Embryonic facial prominence (tissue), 1 donor: ENCODE data around the gene CD200R1.

ENCODE experiments used
- DNase-seq: peaks from one replicate; pipeline ENCODE4 v3.0.0-alpha.2; 2016; ENCODE audit errors: extremely low spot score

CD200R1 gene

GRCh38 chr3:112888381-112889085 is 86.4 kb downstream of the CD200R1 start:
- DNase-seq = no peak

GRCh38 chr3:112884678-112885290 is 90.1 kb downstream of the CD200R1 start:
- no peak for DNase-seq

- no peak for DNase-seq
Measured at GRCh38 chr3:112881891-112882290, 93.0 kb downstream of the CD200R1 start.

DNA sequence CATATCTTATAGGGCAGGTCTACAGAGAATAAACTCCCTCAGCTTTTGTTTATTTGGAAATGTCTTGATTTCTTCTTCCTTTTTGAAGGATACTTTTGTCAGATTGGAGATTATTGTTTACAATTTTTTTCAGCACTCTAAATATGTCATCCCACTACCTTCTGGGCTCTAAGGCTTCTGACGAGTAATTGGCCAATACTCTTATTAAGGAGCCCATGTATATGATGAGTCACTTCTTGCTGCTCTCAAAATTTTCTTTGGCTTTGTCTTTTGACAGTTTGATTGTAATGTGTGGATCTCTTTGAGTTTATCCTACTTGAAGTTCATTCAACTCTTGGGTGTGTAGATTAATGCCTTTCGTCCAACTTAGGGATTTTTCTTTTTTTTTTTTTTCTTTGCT is 99.3 kb downstream of the CD200R1 start:
- no peak for DNase-seq

- no peak for DNase-seq
Measured at GRCh38 chr3:112874725-112875124, 100.2 kb downstream of the CD200R1 start.

DNA sequence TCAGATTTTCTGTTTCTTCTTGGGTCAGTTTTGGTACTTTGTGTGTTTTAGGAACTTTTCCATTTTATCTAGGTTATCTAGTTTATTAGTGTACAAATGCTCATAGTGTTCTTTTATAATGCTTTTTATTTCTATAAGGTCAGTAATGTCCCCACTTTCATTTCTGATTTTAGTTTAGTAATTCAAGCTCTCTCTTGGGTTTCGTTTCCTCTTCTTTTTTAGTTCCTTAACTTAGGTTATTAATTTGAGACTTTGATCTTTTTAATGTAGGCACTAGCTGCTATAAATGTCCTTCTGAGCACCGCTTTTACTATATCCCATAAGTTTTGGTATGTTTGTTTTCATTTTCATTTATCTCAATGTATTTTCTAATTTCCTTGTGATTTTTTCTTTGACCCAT is 101.3 kb downstream of the CD200R1 start:
- no peak for DNase-seq

DNA sequence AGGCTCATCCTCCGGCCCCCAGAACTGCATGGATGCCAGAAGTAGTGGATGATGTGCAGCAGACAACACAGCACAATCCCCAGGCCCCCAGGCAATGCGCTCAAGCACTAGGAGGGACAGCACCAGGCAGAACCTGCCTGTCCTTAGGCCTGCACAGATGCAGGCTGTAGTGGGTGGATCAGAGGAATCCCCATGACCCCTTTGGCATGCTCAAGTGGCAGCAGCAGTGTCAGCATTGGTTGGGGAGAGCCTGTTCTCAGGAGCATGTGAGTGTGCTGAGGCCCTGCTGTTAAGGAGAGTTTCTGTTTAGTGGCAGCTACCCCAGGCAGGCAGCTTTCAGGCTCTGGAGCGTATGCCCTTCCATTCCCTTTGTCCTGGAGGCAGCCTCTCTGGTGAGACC is 103.2 kb downstream of the CD200R1 start:
- DNase-seq = no peak
